T-helper 1 cell treated with Interleukin-12 subunit alpha and Interleukin-12 subunit beta and Interleukin-4 antibody, amounts not matched to agents 30 μg/mL and 1 μg/mL, for 36 hours (primary cell): ENCODE results near the gene MACIR.

Source experiments
- H3K27ac Mint-ChIP-seq: one replicate; pipeline ENCODE4 v1.8.0; 2021; ENCODE audit warnings: mild to moderate bottlenecking, mixed read lengths
- H3K27me3 Mint-ChIP-seq: one replicate; pipeline ENCODE4 v1.8.0; 2021; ENCODE audit warnings: low read depth, mixed read lengths
- H3K36me3 Mint-ChIP-seq: one replicate; pipeline ENCODE4 v1.8.0; 2021; ENCODE audit warnings: low read depth, mixed read lengths
- H3K4me1 Mint-ChIP-seq: one replicate; pipeline ENCODE4 v1.8.0; 2021; ENCODE audit warnings: low read depth, mixed read lengths
- H3K4me3 Mint-ChIP-seq: one replicate; pipeline ENCODE4 v1.8.0; 2021; ENCODE audit warnings: mild to moderate bottlenecking, moderate library complexity, mixed read lengths
- H3K9me3 Mint-ChIP-seq: one replicate; pipeline ENCODE4 v1.8.0; 2021; ENCODE audit warnings: mixed read lengths

MACIR gene

DNA sequence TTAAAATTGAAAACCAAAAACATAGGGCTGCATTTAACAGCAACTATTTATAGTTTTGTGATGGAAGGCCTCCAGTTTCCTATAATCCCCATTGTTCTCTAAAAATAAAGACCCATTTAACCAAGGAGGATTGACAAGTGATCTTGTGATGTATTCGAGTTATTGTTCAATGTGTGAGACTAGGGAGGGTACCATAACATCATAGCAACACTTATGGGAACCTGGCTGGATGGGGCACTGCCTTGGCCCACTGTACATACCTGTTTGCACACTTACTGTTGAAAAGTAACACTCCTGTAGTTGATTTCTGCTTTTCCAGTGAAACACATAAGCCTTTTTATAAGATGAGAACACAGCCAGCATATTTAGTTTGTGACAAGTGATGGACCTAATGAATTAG, 32.3 kb downstream of the MACIR start:
- Mint-ChIP-seq H3K36me3 (no peaks in the 10 kb centered on the region), H3K4me1 (no peaks in the 10 kb centered on the region), H3K27ac (no peak overlapping the region), H3K27me3 (peaks cover 3% of the 10 kb centered on the region), H3K9me3 (no peaks in the 10 kb centered on the region), H3K4me3 (no peak overlapping the region)

DNA sequence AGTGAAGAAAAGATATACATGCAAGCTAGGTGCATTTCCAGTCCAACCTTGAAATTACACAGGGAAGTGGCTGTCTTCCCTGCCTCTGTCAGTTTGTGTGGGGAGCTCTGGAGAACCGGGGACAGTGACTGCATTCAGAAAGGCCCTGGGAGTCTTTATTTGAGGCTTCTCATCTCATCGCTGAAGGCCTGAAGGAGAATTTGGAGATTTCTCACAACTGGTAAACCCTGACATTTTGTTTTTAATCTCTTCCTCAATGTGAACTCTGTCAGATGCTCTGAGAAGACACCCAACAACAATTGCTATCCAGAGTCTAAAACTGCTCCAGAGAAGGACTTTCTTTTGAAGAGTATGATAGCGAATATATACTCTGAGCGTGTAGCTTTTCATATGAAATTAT, 33.0 kb downstream of the MACIR start:
- no peaks in the 10 kb centered on the region for H3K36me3 Mint-ChIP-seq
- H3K9me3 Mint-ChIP-seq = no peaks in the 10 kb centered on the region
- H3K4me3 Mint-ChIP-seq = no peak overlapping the region
- H3K27ac Mint-ChIP-seq = no peak overlapping the region
- no peaks in the 10 kb centered on the region for H3K4me1 Mint-ChIP-seq
- peaks cover 6% of the 10 kb centered on the region for H3K27me3 Mint-ChIP-seq

DNA sequence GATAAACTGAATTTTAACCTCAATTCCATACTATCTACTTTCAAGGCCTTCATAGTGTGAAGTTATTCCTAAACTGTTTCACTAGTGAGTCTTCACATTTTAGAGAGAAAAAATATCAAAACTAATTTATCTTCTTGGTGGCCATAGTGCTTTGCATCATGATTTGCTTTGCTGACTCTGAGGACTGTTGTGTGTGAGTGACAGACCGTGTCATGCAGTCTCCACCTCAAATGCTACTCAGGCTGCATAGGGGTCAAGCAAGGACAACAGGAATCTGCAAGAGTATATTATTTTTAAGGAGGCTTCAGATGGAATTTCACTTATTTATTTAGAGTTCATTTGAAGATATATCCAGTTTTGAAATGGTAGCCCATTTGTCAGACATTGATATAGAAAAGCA, 34.5 kb downstream of the MACIR start:
- H3K36me3 Mint-ChIP-seq = no peaks in the 10 kb centered on the region
- H3K4me1 Mint-ChIP-seq = no peaks in the 10 kb centered on the region
- no peak overlapping the region for H3K27ac Mint-ChIP-seq
- no peaks in the 10 kb centered on the region for H3K9me3 Mint-ChIP-seq
- H3K27me3 Mint-ChIP-seq = peaks cover 6% of the 10 kb centered on the region
- H3K4me3 Mint-ChIP-seq = no peak overlapping the region

DNA sequence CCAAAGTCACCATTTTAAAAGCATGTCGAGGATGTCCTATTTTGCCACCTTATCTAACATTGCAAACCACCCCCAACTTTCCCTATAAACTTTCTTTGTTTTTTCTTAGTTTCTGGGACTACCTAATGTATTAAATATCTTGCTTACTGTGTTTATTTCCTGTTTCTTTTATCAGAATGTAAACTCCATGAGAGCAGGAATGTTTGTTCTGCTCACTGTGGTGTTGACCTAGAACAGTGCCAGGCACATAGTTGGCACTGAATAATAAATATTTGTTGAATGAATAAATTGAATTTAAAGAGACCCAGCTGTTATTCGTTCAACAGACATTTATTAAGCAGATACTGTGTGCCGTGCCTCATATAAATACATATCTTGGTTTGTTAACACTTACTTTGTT, 35.2 kb downstream of the MACIR start:
- Mint-ChIP-seq H3K4me1 (no peaks in the 10 kb centered on the region), H3K4me3 (no peak overlapping the region), H3K9me3 (no peaks in the 10 kb centered on the region), H3K36me3 (no peaks in the 10 kb centered on the region), H3K27ac (no peak overlapping the region), H3K27me3 (peaks cover 6% of the 10 kb centered on the region)

DNA sequence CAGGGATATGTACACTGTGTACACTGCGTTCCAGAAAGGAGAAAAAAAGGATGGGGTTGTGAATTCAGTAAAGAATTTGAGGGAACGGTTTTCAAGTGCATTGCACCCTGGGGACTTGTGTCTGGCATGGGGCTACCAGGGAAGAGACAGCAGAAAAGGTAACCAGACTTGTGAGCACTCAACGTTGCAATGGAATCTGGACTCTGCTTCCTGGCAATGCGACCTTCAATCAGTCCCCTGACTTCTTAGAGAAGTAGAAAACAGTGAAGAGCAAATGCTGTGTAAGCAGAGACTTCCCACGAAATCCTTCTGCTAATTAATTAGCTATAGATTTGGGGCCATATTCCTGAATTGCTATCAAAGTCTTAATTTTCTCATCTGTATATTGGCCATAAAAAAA, 36.3 kb downstream of the MACIR start:
- Mint-ChIP-seq H3K4me3 (no peak overlapping the region), H3K27ac (no peak overlapping the region), H3K9me3 (no peaks in the 10 kb centered on the region), H3K4me1 (no peaks in the 10 kb centered on the region), H3K36me3 (no peaks in the 10 kb centered on the region), H3K27me3 (peaks cover 5% of the 10 kb centered on the region)

DNA sequence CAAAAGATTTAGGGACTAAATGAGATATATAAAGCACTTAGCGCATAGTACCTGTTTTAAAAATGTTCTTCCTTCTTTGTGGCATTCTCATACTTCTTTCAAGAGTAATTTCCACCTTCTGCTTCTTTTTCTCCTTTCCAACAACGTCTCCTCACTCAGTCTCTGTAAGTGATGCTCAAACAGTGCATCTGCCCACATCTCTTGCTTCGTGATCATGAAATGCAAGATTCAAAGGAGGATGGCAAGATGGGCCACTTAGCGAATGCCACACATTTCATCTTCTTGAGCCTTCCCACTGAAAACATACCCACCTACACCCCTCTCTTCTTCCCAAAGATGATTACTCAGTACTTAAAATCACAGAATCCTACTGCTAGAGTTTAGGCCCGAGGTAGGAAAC, 36.9 kb downstream of the MACIR start:
- Mint-ChIP-seq H3K27ac (no peak overlapping the region), H3K4me1 (no peaks in the 10 kb centered on the region), H3K36me3 (no peaks in the 10 kb centered on the region), H3K27me3 (peaks cover 10% of the 10 kb centered on the region), H3K9me3 (no peaks in the 10 kb centered on the region), H3K4me3 (no peak overlapping the region)

DNA sequence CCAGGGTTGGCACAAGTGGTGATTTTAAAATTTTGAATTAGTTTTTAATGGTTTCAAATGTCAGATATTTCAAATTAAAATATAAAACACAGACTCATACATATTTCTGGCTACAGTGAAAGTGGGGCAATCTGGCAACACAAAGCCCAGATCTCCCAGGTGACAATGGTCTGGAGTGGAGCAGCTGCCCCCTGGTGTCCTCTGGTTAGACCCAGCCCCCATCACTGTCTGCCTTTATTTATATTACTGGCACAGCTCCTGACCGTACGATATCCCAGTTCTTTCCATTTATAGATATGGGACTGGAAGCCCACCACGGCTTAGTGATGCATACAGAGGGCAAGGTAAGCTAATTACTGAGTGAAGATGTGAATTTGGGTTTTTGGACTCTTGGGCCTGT, 37.3 kb downstream of the MACIR start:
- H3K36me3 Mint-ChIP-seq = no peaks in the 10 kb centered on the region
- H3K4me1 Mint-ChIP-seq = no peaks in the 10 kb centered on the region
- no peaks in the 10 kb centered on the region for H3K9me3 Mint-ChIP-seq
- H3K4me3 Mint-ChIP-seq = no peak overlapping the region
- peaks cover 14% of the 10 kb centered on the region for H3K27me3 Mint-ChIP-seq
- no peak overlapping the region for H3K27ac Mint-ChIP-seq

DNA sequence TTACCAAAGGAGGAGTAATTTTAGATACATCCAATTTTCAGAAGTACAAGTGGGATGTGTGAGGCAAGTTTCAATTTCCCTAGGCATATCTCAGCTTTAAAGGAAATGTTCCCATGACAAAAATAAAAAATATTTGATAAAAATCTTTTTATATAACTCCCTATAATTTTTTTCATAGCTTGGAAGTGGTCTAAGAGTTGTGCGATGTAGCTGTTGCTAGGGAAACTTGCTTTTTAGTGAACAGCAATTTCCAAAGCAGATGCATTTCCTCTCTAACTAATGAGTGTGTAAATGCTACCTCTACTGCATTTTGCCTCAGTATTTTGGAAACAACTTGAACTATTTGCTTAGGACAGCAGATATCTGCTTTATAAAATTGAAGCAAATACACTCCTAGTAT, 39.6 kb downstream of the MACIR start:
- Mint-ChIP-seq H3K9me3 (no peaks in the 10 kb centered on the region), H3K36me3 (no peaks in the 10 kb centered on the region), H3K27me3 (peaks cover 19% of the 10 kb centered on the region), H3K4me3 (no peak overlapping the region), H3K27ac (no peak overlapping the region), H3K4me1 (no peaks in the 10 kb centered on the region)

DNA sequence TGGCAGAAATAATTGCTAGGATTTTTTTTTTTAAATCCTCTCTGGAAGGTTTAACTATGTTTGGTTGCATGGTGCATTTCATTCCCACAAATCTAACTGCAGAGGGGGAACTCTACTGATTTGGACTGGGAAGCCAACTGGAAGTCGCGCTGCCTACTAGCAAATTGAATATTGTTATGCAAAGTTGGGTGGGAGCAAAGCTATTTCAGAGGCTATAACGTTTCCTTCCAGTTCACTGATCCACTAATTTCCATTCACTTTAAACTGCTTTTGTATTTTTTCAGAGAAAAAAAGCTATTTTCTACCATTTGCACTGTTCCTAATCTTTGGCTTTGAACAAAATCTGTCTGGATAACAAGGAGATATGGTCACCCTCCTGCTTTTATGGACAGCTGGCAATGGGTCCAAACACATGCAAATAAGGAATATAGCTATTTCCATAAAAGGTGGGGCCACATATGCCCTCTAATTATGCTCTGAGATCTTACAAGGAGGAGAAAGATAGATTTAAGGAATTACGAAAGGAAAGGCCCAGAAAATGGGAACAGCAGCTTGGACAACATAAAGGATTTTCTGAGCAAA, 40.1 kb downstream of the MACIR start:
- Mint-ChIP-seq H3K4me3 (no peak overlapping the region), H3K9me3 (no peaks in the 10 kb centered on the region), H3K27me3 (peaks cover 19% of the 10 kb centered on the region), H3K36me3 (no peaks in the 10 kb centered on the region), H3K4me1 (no peaks in the 10 kb centered on the region), H3K27ac (no peak overlapping the region)

DNA sequence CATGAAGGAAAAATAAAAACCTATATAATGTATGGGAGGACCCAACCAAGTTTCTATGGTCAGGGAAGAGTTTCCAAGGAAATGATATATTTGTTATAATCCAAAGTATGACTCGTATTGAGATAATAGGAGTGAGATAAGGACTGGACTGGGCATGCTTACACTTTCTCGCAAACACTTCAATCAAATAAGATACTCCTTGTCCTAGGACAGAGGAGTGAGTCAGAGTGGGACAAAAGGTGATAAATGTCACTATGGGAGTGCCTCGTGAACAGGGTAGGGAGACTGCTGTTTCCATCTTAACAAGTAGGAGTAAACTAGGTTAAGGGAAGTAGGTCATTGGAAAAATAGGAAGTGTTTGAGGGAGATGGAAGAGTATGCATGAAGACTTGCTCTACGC, 47.2 kb downstream of the MACIR start:
- no peak overlapping the region for H3K4me3 Mint-ChIP-seq
- H3K27ac Mint-ChIP-seq = no peak overlapping the region
- H3K27me3 Mint-ChIP-seq = peaks cover 12% of the 10 kb centered on the region
- H3K4me1 Mint-ChIP-seq = peaks cover 2% of the 10 kb centered on the region
- H3K36me3 Mint-ChIP-seq = no peaks in the 10 kb centered on the region
- H3K9me3 Mint-ChIP-seq = no peaks in the 10 kb centered on the region

DNA sequence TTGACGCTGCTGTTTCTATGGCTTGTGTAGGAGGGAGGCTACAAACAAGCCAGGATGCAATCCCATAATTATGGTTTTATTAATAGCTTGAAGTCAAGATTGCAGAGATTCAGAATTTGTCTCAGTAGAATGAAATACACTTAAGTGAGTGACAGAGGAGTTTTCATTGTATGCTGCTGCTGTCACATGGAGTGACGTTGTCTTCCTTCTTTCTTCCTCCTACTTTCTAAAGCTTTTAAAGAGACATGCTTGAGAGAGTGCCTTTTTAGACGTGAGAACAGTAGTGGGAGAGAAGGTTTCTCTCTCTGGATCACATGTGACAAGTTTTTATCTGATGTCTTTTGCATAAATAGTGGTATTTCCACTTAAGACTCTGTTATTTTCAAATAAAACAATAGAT, 48.9 kb downstream of the MACIR start:
- Mint-ChIP-seq H3K4me1 (peaks cover 2% of the 10 kb centered on the region), H3K27ac (no peak overlapping the region), H3K27me3 (peaks cover 16% of the 10 kb centered on the region), H3K9me3 (no peaks in the 10 kb centered on the region), H3K36me3 (no peaks in the 10 kb centered on the region), H3K4me3 (no peak overlapping the region)

DNA sequence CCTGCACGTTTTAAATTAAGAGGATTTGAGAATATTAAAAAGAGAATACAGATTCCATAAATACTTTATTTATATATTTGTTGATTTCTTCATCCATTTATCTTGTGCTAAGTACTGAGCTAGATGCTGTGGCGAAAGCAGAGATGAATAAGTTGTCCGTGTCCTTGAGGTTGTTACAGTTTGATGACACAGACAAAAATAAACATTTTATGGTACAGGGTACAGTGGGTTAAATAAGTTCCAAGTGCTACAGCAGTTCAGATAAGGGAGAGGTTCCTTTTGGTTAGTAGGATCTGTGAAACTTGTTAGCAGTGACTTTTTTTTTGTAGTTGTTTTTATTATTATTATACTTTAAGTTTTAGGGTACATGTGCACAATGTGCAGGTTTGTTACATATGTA, 50.2 kb downstream of the MACIR start:
- Mint-ChIP-seq H3K4me1 (peaks cover 2% of the 10 kb centered on the region), H3K9me3 (no peaks in the 10 kb centered on the region), H3K4me3 (no peak overlapping the region), H3K27me3 (peaks cover 15% of the 10 kb centered on the region), H3K36me3 (no peaks in the 10 kb centered on the region), H3K27ac (no peak overlapping the region)

DNA sequence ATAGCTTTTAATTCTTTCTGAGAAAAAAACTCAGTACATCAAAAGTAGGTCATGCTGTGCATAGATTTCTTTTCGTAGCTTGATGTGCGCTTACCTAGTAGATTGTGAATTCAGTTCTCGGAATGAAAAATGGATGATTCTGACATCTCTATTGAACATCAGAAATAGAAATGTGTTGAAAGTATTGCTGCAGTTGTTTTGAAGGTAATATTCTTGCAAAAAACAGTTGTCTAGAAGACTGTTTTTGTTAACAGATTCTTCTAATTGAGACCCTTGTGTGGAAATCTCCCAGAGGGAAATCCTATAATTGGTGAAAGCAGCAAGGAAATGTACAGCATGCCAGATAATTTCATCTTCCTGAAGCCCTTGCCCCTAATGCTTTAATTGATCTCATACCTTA, 54.5 kb downstream of the MACIR start:
- Mint-ChIP-seq H3K4me1 (peaks cover 2% of the 10 kb centered on the region), H3K27ac (no peak overlapping the region), H3K27me3 (peaks cover 25% of the 10 kb centered on the region), H3K36me3 (no peaks in the 10 kb centered on the region), H3K9me3 (no peaks in the 10 kb centered on the region), H3K4me3 (no peak overlapping the region)

DNA sequence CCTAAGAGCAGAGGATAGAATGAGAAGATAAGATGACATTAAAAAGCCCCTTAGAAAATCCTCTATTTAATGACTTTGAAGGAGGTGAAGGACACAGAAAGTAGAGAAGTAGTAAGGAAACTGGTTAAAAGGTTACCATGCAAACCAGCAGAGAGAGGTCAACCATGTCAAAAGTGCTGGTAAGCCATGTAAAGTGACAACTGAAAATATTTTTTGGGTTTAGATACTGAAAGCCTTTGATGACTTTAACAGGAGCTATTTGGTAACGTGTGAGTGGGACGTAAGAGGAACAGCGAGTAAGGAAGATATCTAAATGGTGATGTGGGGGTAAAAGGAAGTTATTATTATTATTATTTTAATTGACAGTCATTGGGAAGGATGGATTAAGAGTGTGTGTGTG, 56.9 kb downstream of the MACIR start:
- no peak overlapping the region for H3K4me3 Mint-ChIP-seq
- no peaks in the 10 kb centered on the region for H3K9me3 Mint-ChIP-seq
- H3K36me3 Mint-ChIP-seq = no peaks in the 10 kb centered on the region
- H3K27me3 Mint-ChIP-seq = peaks cover 22% of the 10 kb centered on the region
- H3K4me1 Mint-ChIP-seq = no peaks in the 10 kb centered on the region
- H3K27ac Mint-ChIP-seq = no peak overlapping the region

DNA sequence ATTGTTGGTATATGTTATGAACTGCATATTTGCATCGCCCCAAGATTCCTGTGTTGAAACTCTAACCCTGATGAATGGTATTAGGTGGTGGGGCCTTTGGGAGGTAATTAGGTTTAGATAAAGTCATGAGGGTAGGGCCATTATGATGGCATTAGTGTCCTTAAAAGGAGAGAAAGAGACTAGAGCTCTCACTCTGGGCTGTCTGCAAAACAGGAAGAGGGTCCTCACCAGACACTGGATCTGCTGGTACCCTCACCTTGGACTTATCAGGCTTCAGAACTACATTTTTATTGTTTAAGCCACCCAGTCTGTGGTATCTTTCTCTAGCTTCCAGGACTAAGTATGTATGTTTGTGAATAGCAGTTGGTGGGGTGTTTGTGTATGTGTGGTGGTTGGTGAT, 68.9 kb downstream of the MACIR start:
- Mint-ChIP-seq H3K27ac (no peak overlapping the region), H3K27me3 (peaks cover 37% of the 10 kb centered on the region), H3K4me1 (no peaks in the 10 kb centered on the region), H3K9me3 (no peaks in the 10 kb centered on the region), H3K36me3 (no peaks in the 10 kb centered on the region), H3K4me3 (no peak overlapping the region)

DNA sequence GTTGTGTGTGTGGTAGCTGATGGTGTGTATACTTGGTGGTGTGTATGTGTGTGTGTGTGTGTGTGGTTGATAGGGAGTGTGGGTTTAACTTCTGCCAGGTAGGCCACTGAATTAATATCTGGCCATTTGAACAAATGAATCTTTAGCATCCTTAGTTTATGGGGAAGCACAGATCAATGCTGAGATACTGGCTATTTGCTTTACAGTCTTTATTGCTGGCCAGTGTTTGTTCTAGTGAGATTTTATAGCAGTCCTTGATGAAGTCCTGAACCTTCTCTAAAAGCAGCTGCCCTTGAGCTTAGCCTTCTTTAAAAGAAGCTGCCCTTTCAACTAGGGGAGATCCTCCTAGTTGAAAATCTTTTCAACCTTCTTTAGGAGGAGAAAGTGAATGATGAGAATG, 69.3 kb downstream of the MACIR start:
- H3K36me3 Mint-ChIP-seq = no peaks in the 10 kb centered on the region
- H3K27me3 Mint-ChIP-seq = peaks cover 38% of the 10 kb centered on the region
- no peaks in the 10 kb centered on the region for H3K9me3 Mint-ChIP-seq
- H3K4me3 Mint-ChIP-seq = no peak overlapping the region
- no peak overlapping the region for H3K27ac Mint-ChIP-seq
- H3K4me1 Mint-ChIP-seq = no peaks in the 10 kb centered on the region
